GM18870 (cell line): Measurements from ENCODE around the gene ZNF579.
A peak's percentile ranks its signal among the peaks of the same experiment; 100 is the strongest.
"Not testable (repeated sequence)": the region's sequence is repeated elsewhere in the genome, so short reads cannot be mapped to it uniquely, and the experiment has no call there.

Experiments used
- ATAC-seq: cut with Tn5 transposase; IDR thresholded peaks from one replicate; pipeline ENCODE4 v1.9.1; 2021; ENCODE audit warnings: moderate library complexity; ENCODE audit not compliant: unreplicated experiment

ZNF579 gene

GRCh38 chr19:55594996-55595545 is 14.4 kb upstream of the ZNF579 start:
- ATAC-seq = no peak

GRCh38 chr19:55593096-55593772 is 12.6 kb upstream of the ZNF579 start:
- ATAC-seq = no peak

GRCh38 chr19:55592391-55593090 is 11.9 kb upstream of the ZNF579 start:
- ATAC-seq = no peak

- no peak for ATAC-seq
Measured at GRCh38 chr19:55591555-55591954, 10.9 kb upstream of the ZNF579 start.

- ATAC-seq = no peak
Measured at GRCh38 chr19:55590617-55591016, 10.0 kb upstream of the ZNF579 start.

- no peak for ATAC-seq
Measured at GRCh38 chr19:55590109-55590508, 9.5 kb upstream of the ZNF579 start.

GRCh38 chr19:55588738-55589137 is 8.1 kb upstream of the ZNF579 start:
- ATAC-seq = no peak

- ATAC-seq = peak; percentile 57
Measured at GRCh38 chr19:55586976-55587668, 6.5 kb upstream of the ZNF579 start.

- no peak for ATAC-seq
Measured at GRCh38 chr19:55585658-55586339, 5.2 kb upstream of the ZNF579 start.

- no peak for ATAC-seq
Measured at GRCh38 chr19:55584871-55585270, 4.2 kb upstream of the ZNF579 start.

GRCh38 chr19:55583897-55584296 is 3.2 kb upstream of the ZNF579 start:
- ATAC-seq = not testable (repeated sequence)

- ATAC-seq = not testable (repeated sequence)
Measured at GRCh38 chr19:55582284-55582683, 1.6 kb upstream of the ZNF579 start.

- no peak for ATAC-seq
Measured at GRCh38 chr19:55581823-55582223, 1.2 kb upstream of the ZNF579 start.

GRCh38 chr19:55581145-55581822 is 636 bp upstream of the ZNF579 start:
- ATAC-seq = no peak

GRCh38 chr19:55579766-55580621 is 654 bp downstream of the ZNF579 start:
- ATAC-seq = no peak

GRCh38 chr19:55578761-55579747 is 1.6 kb downstream of the ZNF579 start:
- ATAC-seq = no peak

GRCh38 chr19:55578031-55578760 is 2.5 kb downstream of the ZNF579 start:
- ATAC-seq = no peak

GRCh38 chr19:55576746-55577145 is 3.9 kb downstream of the ZNF579 start:
- no peak for ATAC-seq
